Transverse colon (tissue), 4 donors: ENCODE results near the gene PRKAR1B. TPM values are rescaled to one million over a fixed set of nuclear protein-coding genes. Genes with fewer than 3 reads are reported as not detected.

Source experiments
- DNase-seq: peaks from one replicate; pipeline ENCODE4 v3.0.0-alpha.2; 2019
- H3K27ac ChIP-seq, 4 donors: fragments of 200-600 bp; sonication (generic); 2 replicates each; pipeline ENCODE4 v1.5.1; 2016 to 2018; ENCODE audit warnings: inconsistent platforms in 4 of 4
- H3K27me3 ChIP-seq: fragments of 200-600 bp; sonication (generic); 2 replicates; pipeline ENCODE4 v1.5.1; 2017; ENCODE audit warnings: inconsistent platforms
- H3K36me3 ChIP-seq, 4 donors: fragments of 200-600 bp; sonication (generic); 2 replicates each; pipeline ENCODE4 v1.5.1; 2017 to 2019; ENCODE audit warnings: inconsistent platforms in 4 of 4
- H3K4me1 ChIP-seq, 4 donors: fragments of 200-600 bp; sonication (generic); 2 replicates each; pipeline ENCODE4 v1.5.1; 2017 to 2020; ENCODE audit warnings: inconsistent platforms in 4 of 4
- H3K4me3 ChIP-seq, 4 donors: fragments of 200-600 bp; sonication (generic); 1 replicate in 1 of 4; 2 replicates in 3 of 4; pipeline versions ENCODE4 v1.5.1 to v1.6.1; 2017 to 2019; ENCODE audit warnings: inconsistent platforms in 4 of 4
- H3K9me3 ChIP-seq, 2 donors: fragments of 200-600 bp; sonication (generic); 2 replicates each; pipeline ENCODE4 v1.5.1; 2017 to 2019; ENCODE audit warnings: inconsistent platforms in 2 of 2
- CTCF ChIP-seq, 5 experiments: fragments of 200-600 bp in 3 of 5; fragments of 450-650 bp in 2 of 5; sonication (generic) in 3 of 5; IDR thresholded peaks; 1 replicate in 2 of 5; 2 replicates in 3 of 5; pipeline ENCODE4 v1.5.1; 2016 to 2017; ENCODE audit warnings: antibody characterized with exemption in 5 of 5, inconsistent platforms in 3 of 5, mild to moderate bottlenecking in 2 of 5, moderate library complexity in 1 of 5
- EP300 ChIP-seq: sonication (generic); formaldehyde crosslinking; IDR thresholded peaks from one replicate; pipeline ENCODE4 v1.6.1; 2017; ENCODE audit warnings: antibody characterized with exemption, low read depth
- POLR2A ChIP-seq: fragments of 450-650 bp; IDR thresholded peaks from one replicate; pipeline ENCODE4 v1.6.1; 2016; ENCODE audit warnings: antibody characterized with exemption, mild to moderate bottlenecking, moderate library complexity
- POLR2AphosphoS5 ChIP-seq, 3 donors: sonication (generic); formaldehyde crosslinking; IDR thresholded peaks; one replicate each; pipeline ENCODE4 v1.6.1; 2016; ENCODE audit warnings: antibody characterized with exemption in 3 of 3
- WGBS, 2 donors: methylation state at CpG; one replicate each; pipeline ENCODE4 v1.1.5; 2018; ENCODE audit warnings: low coverage in 1 of 2; 5-methylcytosine and 5-hydroxymethylcytosine counted together
- in situ Hi-C, 4 donors: fragments of 200-750 bp; cut with MboI; loops; one replicate each; pipeline versions ENCODE4 v1.15.0 to v1.15.1; 2017; ENCODE audit warnings: low sequenced_read_pairs in 3 of 4, low pct_ligation_motif_present in 1 of 4, low pct_unique_long_range_greater_than_20kb in 1 of 4
- intact Hi-C: fragments of 100-400 bp; cut with DNase I; formaldehyde crosslinking; loops from one replicate; pipeline ENCODE4 v1.15.1; 2023; ENCODE audit warnings: low total_unique reads
- total RNA-seq, 4 donors: library from RNA; depleted of rRNA; stranded (reverse); fragments of >200 nt; gene quantifications; one replicate each; pipeline ENCODE4 v1.1.0, GENCODE V29; 2016

Gene PRKAR1B
- total RNA-seq, 4 donors from 2014 or later: 15.7 to 53.9 (median 16.9) TPM

- Histone ChIP-seq H3K4me1 (no peaks in the 10 kb centered on the region), H3K4me3 (no peak overlapping the region), H3K27ac (peak overlapping the region in 3 of 4 donors; percentile 31 to 59 (median 36)), H3K9me3 (no peaks in the 10 kb centered on the region), H3K36me3 (no peaks in the 10 kb centered on the region), H3K27me3 (no peaks in the 10 kb centered on the region)
- no peak for TF ChIP-seq POLR2A
- peak in 1 of 3 donors; percentile 64 for TF ChIP-seq POLR2AphosphoS5 (IDR thresholded peaks at IDR 0.05)
- no peak for TF ChIP-seq CTCF (IDR thresholded peaks at IDR 0.05)
- peak; percentile 62 for TF ChIP-seq EP300
- intact Hi-C loops (no loop called here), in situ Hi-C loops (no loop called here)
- peak; percentile 26 for DNase-seq
- WGBS, 2 donors: 78 to 87% methylated on average over 6 to 16 of the region's 16 CpGs
Observed at GRCh38 chr7:674454-675410, 52.3 kb downstream of the PRKAR1B start.

- H3K4me1 ChIP-seq: no peaks in the 10 kb centered on the region
- H3K9me3 ChIP-seq: no peaks in the 10 kb centered on the region
- H3K4me3 ChIP-seq: no peak overlapping the region
- no peak for DNase-seq
- WGBS, 2 donors: 92% methylated on average over 4 to 13 of the region's 13 CpGs
- intact Hi-C loops: no loop called here
- H3K27me3 ChIP-seq: no peaks in the 10 kb centered on the region
- in situ Hi-C loops: no loop called here
- peak overlapping the region in 3 of 4 donors; percentile 27 to 59 (median 36) for H3K27ac ChIP-seq
- H3K36me3 ChIP-seq: no peaks in the 10 kb centered on the region
- TF ChIP-seq CTCF (IDR thresholded peaks at IDR 0.05) (no peak), EP300 (no peak), POLR2AphosphoS5 (IDR thresholded peaks at IDR 0.05) (no peak), POLR2A (no peak)
Observed at GRCh38 chr7:673681-674453, 53.2 kb downstream of the PRKAR1B start.

GRCh38 chr7:672891-673290 lies 54.2 kb downstream of the PRKAR1B start:
- intact Hi-C loops (no loop called here), in situ Hi-C loops (no loop called here)
- Histone ChIP-seq H3K9me3 (no peaks in the 10 kb centered on the region), H3K36me3 (no peaks in the 10 kb centered on the region), H3K4me3 (no peak overlapping the region), H3K27me3 (no peaks in the 10 kb centered on the region), H3K4me1 (peaks cover 0 to 5% (median 2%) of the 10 kb centered on the region in 4 donors), H3K27ac (no peak overlapping the region)
- no peak for DNase-seq
- WGBS, 2 donors: 78 to 93% methylated on average over 7 to 8 of the region's 8 CpGs
- no peak for TF ChIP-seq CTCF (IDR thresholded peaks at IDR 0.05)
- no peak for TF ChIP-seq EP300
- TF ChIP-seq POLR2AphosphoS5 (IDR thresholded peaks at IDR 0.05): no peak
- no peak for TF ChIP-seq POLR2A

GRCh38 chr7:671415-672042 lies 55.6 kb downstream of the PRKAR1B start:
- no peak for DNase-seq
- no peak overlapping the region for H3K27ac ChIP-seq
- no peak overlapping the region for H3K4me3 ChIP-seq
- intact Hi-C loops (no loop called here), in situ Hi-C loops (no loop called here)
- no peaks in the 10 kb centered on the region for H3K36me3 ChIP-seq
- 93 to 100% methylated on average over 1 to 10 of the region's 10 CpGs for WGBS, 2 donors
- H3K4me1 ChIP-seq: peaks cover 0 to 9% (median 5%) of the 10 kb centered on the region in 4 donors
- no peaks in the 10 kb centered on the region for H3K27me3 ChIP-seq
- TF ChIP-seq POLR2AphosphoS5 (IDR thresholded peaks at IDR 0.05): no peak
- no peak for TF ChIP-seq POLR2A
- no peak for TF ChIP-seq EP300
- TF ChIP-seq CTCF (IDR thresholded peaks at IDR 0.05): no peak
- H3K9me3 ChIP-seq: no peaks in the 10 kb centered on the region
